Hepatocyte (in vitro differentiated cells): ENCODE measurements around the gene NR2C2AP. TPM values are rescaled to one million over a fixed set of nuclear protein-coding genes. Genes with fewer than 3 reads are reported as not detected.
A peak's percentile ranks its signal among the peaks of the same experiment; 100 is the strongest.

Experiments used
- DNase-seq: peaks from one replicate; pipeline ENCODE4 v3.0.0-alpha.2; 2016; ENCODE audit warnings: low spot score
- H2AFZ ChIP-seq: fragments of 200-600 bp; sonication (generic); 2 replicates; pipeline ENCODE4 v1.6.0; 2016; ENCODE audit warnings: antibody characterized with exemption, mild to moderate bottlenecking
- H3K27ac ChIP-seq: fragments of 200-600 bp; sonication (generic); 2 replicates; pipeline ENCODE4 v1.5.1; 2016; ENCODE audit warnings: mild to moderate bottlenecking
- H3K27me3 ChIP-seq: fragments of 200-600 bp; sonication (generic); 2 replicates; pipeline ENCODE4 v1.6.1; 2016
- H3K36me3 ChIP-seq: fragments of 200-600 bp; sonication (generic); replicated peaks from 2 replicates; pipeline ENCODE4 v1.5.1; 2016; ENCODE audit warnings: low read depth; ENCODE audit not compliant: insufficient read depth
- H3K4me1 ChIP-seq: fragments of 200-600 bp; sonication (generic); 2 replicates; pipeline ENCODE4 v1.5.1; 2016; ENCODE audit warnings: mild to moderate bottlenecking, moderate library complexity; ENCODE audit not compliant: insufficient read depth
- H3K4me2 ChIP-seq: fragments of 200-600 bp; sonication (generic); 2 replicates; pipeline ENCODE4 v1.6.0; 2016
- H3K4me3 ChIP-seq: fragments of 200-600 bp; sonication (generic); 2 replicates; pipeline ENCODE4 v1.5.1; 2016; ENCODE audit warnings: mild to moderate bottlenecking
- H3K79me2 ChIP-seq: fragments of 200-600 bp; sonication (generic); 2 replicates; pipeline ENCODE4 v1.6.0; 2017; ENCODE audit warnings: mild to moderate bottlenecking
- H3K9me2 ChIP-seq: fragments of 200-600 bp; sonication (generic); replicated peaks from 2 replicates; pipeline ENCODE4 v1.6.0; 2017; ENCODE audit warnings: mild to moderate bottlenecking; ENCODE audit not compliant: insufficient read depth
- H3K9me3 ChIP-seq: fragments of 200-600 bp; sonication (generic); 2 replicates; pipeline ENCODE4 v1.5.1; 2016; ENCODE audit warnings: low read depth, mild to moderate bottlenecking
- H4K20me1 ChIP-seq: fragments of 200-600 bp; sonication (generic); 2 replicates; pipeline ENCODE4 v1.6.0; 2016; ENCODE audit warnings: mild to moderate bottlenecking; ENCODE audit not compliant: insufficient read depth, poor library complexity, severe bottlenecking
- EZH2 ChIP-seq: fragments of 200-600 bp; sonication (generic); IDR thresholded peaks from 2 replicates; pipeline ENCODE4 v1.6.1; 2016; ENCODE audit warnings: antibody characterized with exemption, mild to moderate bottlenecking, borderline replicate concordance
- EZH2phosphoT487 ChIP-seq: fragments of 200-600 bp; sonication (generic); IDR thresholded peaks from one replicate; pipeline ENCODE4 v1.6.1; 2018; ENCODE audit warnings: antibody characterized with exemption, mild to moderate bottlenecking, low read depth, moderate library complexity; ENCODE audit not compliant: unreplicated experiment, severe bottlenecking
- WGBS: methylation state at CpG from one replicate; pipeline ENCODE4 v1.1.6; 2016; ENCODE audit warnings: low lambda C conversion rate; ENCODE audit errors: missing lambda C conversion rate; 5-methylcytosine and 5-hydroxymethylcytosine counted together
- polyA plus RNA-seq: library from polyadenylated mRNA; unstranded; fragments of >200 nt; fragmentation: Nextera tagmentation; extraction: Ambion mirVana; gene quantifications from 2 replicates; pipeline ENCODE4 v1.2.1, GENCODE V29; 2016
- total RNA-seq: library from RNA; depleted of rRNA; stranded (reverse); fragments of >200 nt; gene quantifications from 2 replicates; pipeline ENCODE4 v1.2.3, GENCODE V29; 2014
- TF ChIP-seq, protein P1 (sequence below): fragments of 200-600 bp; sonication (generic); IDR thresholded peaks from 2 replicates; pipeline ENCODE4 v1.5.1; 2016; ENCODE audit warnings: antibody characterized with exemption, mild to moderate bottlenecking; ENCODE audit not compliant: poor library complexity

NR2C2AP gene
- total and polyA plus RNA-seq, 2 experiments from 2014 or later, result 5.2 to 9.0 TPM

- Histone ChIP-seq H3K4me3 (no peak overlapping the region), H3K9me3 (no peaks in the 10 kb centered on the region), H3K79me2 (no peaks in the 10 kb centered on the region), H3K4me2 (peak overlapping the region; percentile 56), H3K27me3 (no peaks in the 10 kb centered on the region), H4K20me1 (no peaks in the 10 kb centered on the region), H2AFZ (no peak overlapping the region), H3K9me2 (no peaks in the 10 kb centered on the region), H3K27ac (peak overlapping the region; percentile 79), H3K36me3 (no peaks in the 10 kb centered on the region), H3K4me1 (peaks cover 10% of the 10 kb centered on the region)
- DNase-seq, result peak; percentile 69
- TF ChIP-seq, protein P1, sequence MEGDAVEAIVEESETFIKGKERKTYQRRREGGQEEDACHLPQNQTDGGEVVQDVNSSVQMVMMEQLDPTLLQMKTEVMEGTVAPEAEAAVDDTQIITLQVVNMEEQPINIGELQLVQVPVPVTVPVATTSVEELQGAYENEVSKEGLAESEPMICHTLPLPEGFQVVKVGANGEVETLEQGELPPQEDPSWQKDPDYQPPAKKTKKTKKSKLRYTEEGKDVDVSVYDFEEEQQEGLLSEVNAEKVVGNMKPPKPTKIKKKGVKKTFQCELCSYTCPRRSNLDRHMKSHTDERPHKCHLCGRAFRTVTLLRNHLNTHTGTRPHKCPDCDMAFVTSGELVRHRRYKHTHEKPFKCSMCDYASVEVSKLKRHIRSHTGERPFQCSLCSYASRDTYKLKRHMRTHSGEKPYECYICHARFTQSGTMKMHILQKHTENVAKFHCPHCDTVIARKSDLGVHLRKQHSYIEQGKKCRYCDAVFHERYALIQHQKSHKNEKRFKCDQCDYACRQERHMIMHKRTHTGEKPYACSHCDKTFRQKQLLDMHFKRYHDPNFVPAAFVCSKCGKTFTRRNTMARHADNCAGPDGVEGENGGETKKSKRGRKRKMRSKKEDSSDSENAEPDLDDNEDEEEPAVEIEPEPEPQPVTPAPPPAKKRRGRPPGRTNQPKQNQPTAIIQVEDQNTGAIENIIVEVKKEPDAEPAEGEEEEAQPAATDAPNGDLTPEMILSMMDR, result no peak
- TF ChIP-seq EZH2, result no peak
- TF ChIP-seq EZH2phosphoT487, result no peak
- 43% methylated on average over 8 of the region's 8 CpGs for WGBS
Observed at GRCh38 chr19:19171821-19172532, 31.2 kb downstream of the NR2C2AP start.

DNA sequence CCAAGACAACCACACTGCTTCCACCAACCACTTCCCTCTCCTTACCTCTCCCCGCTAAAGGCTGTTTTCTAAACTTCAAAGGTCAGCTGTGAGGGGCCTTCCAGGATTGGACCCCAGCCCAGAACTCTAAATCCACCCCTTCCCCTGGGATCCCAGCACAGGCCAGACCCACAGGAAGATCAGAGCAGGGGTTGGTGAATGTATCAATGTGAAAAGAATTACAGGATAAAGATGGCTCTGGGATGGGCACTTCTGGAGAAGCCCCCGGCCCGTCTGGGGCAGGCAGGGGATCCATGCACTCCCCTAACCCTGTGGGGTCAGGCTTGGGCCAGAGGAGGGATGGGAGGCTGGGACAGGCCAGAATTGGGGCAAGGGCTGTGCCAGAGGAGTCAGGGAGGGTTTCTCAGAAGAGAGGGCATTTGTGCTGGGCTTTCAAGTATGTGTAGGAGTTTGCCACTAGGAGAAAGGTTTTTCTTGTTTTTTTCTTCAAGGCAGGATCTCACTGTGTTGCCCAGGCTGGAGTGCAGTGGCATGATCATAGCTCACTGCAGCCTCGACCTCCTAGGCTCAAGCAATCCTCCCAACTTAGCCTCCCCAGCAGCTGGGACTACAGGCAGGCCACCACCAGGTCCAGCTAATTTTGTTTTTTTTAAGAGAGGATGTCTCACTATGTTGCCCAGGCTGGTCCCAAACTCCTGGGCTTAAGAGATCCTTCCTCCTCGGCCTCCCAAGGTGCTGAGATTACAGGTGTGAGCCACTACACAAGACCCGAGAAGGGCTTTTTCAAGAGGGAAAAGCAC lies 32.1 kb downstream of the NR2C2AP start:
- H3K27me3 ChIP-seq, result no peaks in the 10 kb centered on the region
- DNase-seq, result no peak
- H3K4me1 ChIP-seq, result peaks cover 10% of the 10 kb centered on the region
- H3K9me3 ChIP-seq, result no peaks in the 10 kb centered on the region
- no peak overlapping the region for H3K4me3 ChIP-seq
- H3K27ac ChIP-seq, result no peak overlapping the region
- WGBS, result 74% methylated on average over 6 of the region's 6 CpGs
- H3K9me2 ChIP-seq, result no peaks in the 10 kb centered on the region
- no peaks in the 10 kb centered on the region for H3K36me3 ChIP-seq
- no peaks in the 10 kb centered on the region for H4K20me1 ChIP-seq
- no peak overlapping the region for H2AFZ ChIP-seq
- no peak for TF ChIP-seq EZH2phosphoT487
- TF ChIP-seq EZH2, result no peak
- TF ChIP-seq, protein P1, result no peak
- no peaks in the 10 kb centered on the region for H3K79me2 ChIP-seq
- peak overlapping the region; percentile 86 for H3K4me2 ChIP-seq

DNA sequence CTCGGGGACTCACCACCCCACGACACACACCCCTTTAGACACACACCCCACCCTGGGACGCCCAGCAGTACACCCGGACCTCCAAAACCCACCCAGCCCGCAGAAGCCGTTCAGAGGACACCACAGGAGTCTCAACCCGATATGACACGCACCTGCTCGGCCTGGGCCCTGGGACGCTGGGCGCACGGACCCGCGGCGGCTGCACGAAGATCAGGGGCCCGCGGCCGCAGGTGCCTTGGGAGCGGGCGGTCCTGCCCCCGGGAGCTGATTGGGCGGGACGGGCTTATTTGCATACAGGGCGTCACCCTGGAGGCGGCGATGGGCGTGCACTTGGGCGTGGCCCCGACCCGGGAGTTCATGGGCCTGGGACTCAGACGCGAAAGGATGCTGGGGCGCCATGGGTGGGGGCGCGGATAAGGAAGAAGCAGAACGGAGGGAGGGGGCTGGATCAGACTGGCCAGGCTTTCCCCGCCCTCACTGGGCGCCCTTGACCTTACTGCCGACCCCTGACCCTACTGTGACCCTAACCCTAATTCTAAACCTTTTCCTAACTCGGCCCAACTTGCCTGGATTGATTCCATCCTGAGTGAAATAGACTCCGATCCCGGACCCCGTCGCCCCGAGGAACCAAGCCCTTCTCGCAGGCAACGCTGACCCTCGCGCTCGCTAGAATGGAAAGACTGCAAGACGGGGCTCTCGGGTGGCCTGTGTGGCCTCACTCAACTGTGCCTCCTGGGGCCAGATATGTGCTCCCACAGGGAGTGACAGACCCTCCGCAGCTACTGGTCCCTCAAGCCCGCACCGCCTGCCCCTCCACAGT lies 33.0 kb downstream of the NR2C2AP start, which contains the start of gene MEF2B:
TSS of gene MEF2B (minus strand) at position 211 of the 820 bp plus-strand sequence. CDS start 19,528 bp downstream, outside the sequence.
- Histone ChIP-seq H3K9me3 (no peaks in the 10 kb centered on the region), H3K36me3 (no peaks in the 10 kb centered on the region), H3K4me1 (peaks cover 10% of the 10 kb centered on the region), H2AFZ (no peak within 1 kb of the TSS), H3K79me2 (no peaks in the 10 kb centered on the region), H3K9me2 (no peaks in the 10 kb centered on the region), H3K27me3 (no peaks in the 10 kb centered on the region), H3K4me3 (peak within 1 kb of the TSS; percentile 14), H3K27ac (no peak within 1 kb of the TSS), H4K20me1 (no peaks in the 10 kb centered on the region), H3K4me2 (peak within 1 kb of the TSS; percentile 86)
- 16% methylated on average over 51 of the region's 56 CpGs for WGBS
- TF ChIP-seq EZH2 (no peak), EZH2phosphoT487 (no peak)
- TF ChIP-seq, protein P1, result no peak
- peak; percentile 89 for DNase-seq
